HEK293 (cell line): ENCODE results near the gene EIF4E2.

Experiments used
- CTCF ChIP-seq: fragments of 450-650 bp; formaldehyde crosslinking; IDR thresholded peaks from 2 replicates; pipeline ENCODE4 v1.5.1; 2016; ENCODE audit warnings: missing biosample characterization, missing genetic modification characterization
- KLF10 ChIP-seq: fragments of 450-650 bp; IDR thresholded peaks from 2 replicates; pipeline ENCODE4 v1.5.1; 2018; ENCODE audit warnings: missing biosample characterization, mild to moderate bottlenecking, missing genetic modification characterization
- KLF7 ChIP-seq: fragments of 450-650 bp; formaldehyde crosslinking; IDR thresholded peaks from 2 replicates; pipeline ENCODE4 v1.5.1; 2016; ENCODE audit warnings: missing biosample characterization, missing genetic modification characterization, borderline replicate concordance
- REPIN1 ChIP-seq: fragments of 450-650 bp; formaldehyde crosslinking; IDR thresholded peaks from 2 replicates; pipeline ENCODE4 v1.5.1; 2017; ENCODE audit warnings: missing biosample characterization, missing genetic modification characterization, low read depth
- SALL2 ChIP-seq: fragments of 450-650 bp; formaldehyde crosslinking; IDR thresholded peaks from 2 replicates; pipeline ENCODE4 v1.5.0; 2017; ENCODE audit warnings: missing biosample characterization, mild to moderate bottlenecking, missing genetic modification characterization, borderline replicate concordance
- ZBTB20 ChIP-seq: fragments of 450-650 bp; formaldehyde crosslinking; IDR thresholded peaks from 2 replicates; pipeline ENCODE4 v1.5.1; 2016; ENCODE audit warnings: missing biosample characterization, missing genetic modification characterization
- ZFP41 ChIP-seq: fragments of 450-650 bp; formaldehyde crosslinking; IDR thresholded peaks from 2 replicates; pipeline ENCODE4 v1.5.1; 2016; ENCODE audit warnings: missing biosample characterization, missing genetic modification characterization, borderline replicate concordance
- ZNF148 ChIP-seq: fragments of 450-650 bp; formaldehyde crosslinking; IDR thresholded peaks from 2 replicates; pipeline ENCODE4 v1.5.0; 2017; ENCODE audit warnings: missing biosample characterization, missing genetic modification characterization, borderline replicate concordance
- ZNF214 ChIP-seq: fragments of 450-650 bp; formaldehyde crosslinking; IDR thresholded peaks from 2 replicates; pipeline ENCODE4 v1.5.1; 2017; ENCODE audit warnings: missing biosample characterization, mild to moderate bottlenecking, missing genetic modification characterization, borderline replicate concordance
- ZNF24 ChIP-seq: fragments of 450-650 bp; formaldehyde crosslinking; IDR thresholded peaks from 2 replicates; pipeline ENCODE4 v1.5.1; 2016; ENCODE audit warnings: missing biosample characterization, missing genetic modification characterization
- ZNF274 ChIP-seq, 2 experiments: fragments of 200-500 bp in 1 of 2; fragments of 450-650 bp in 1 of 2; sonication (Bioruptor generic) in 1 of 2; formaldehyde crosslinking in 1 of 2; IDR thresholded peaks; 2 replicates each; pipeline versions ENCODE4 v1.5.1 to v1.6.1; 2014 to 2016; ENCODE audit warnings: borderline replicate concordance in 1 of 2, inconsistent platforms in 1 of 2, low read length in 1 of 2, missing biosample characterization in 1 of 2, missing genetic modification characterization in 1 of 2
- ZNF311 ChIP-seq: fragments of 450-650 bp; formaldehyde crosslinking; IDR thresholded peaks from 2 replicates; pipeline ENCODE4 v1.5.1; 2017; ENCODE audit warnings: missing biosample characterization, missing genetic modification characterization, borderline replicate concordance
- ZNF324 ChIP-seq: fragments of 450-650 bp; formaldehyde crosslinking; IDR thresholded peaks from 2 replicates; pipeline ENCODE4 v1.5.1; 2016; ENCODE audit warnings: missing biosample characterization, missing genetic modification characterization
- ZNF341 ChIP-seq: fragments of 450-650 bp; formaldehyde crosslinking; IDR thresholded peaks from 2 replicates; pipeline ENCODE4; 2016; ENCODE audit warnings: low read depth, missing biosample characterization, missing genetic modification characterization
- ZNF354C ChIP-seq: fragments of 450-650 bp; formaldehyde crosslinking; IDR thresholded peaks from 2 replicates; pipeline ENCODE4 v1.5.1; 2016; ENCODE audit warnings: missing biosample characterization, missing genetic modification characterization, low read depth, borderline replicate concordance
- ZNF404 ChIP-seq: fragments of 450-650 bp; formaldehyde crosslinking; IDR thresholded peaks from 2 replicates; pipeline ENCODE4 v1.5.1; 2017; ENCODE audit warnings: missing biosample characterization, missing genetic modification characterization
- ZNF426 ChIP-seq: fragments of 450-650 bp; formaldehyde crosslinking; IDR thresholded peaks from 2 replicates; pipeline ENCODE4 v1.5.1; 2017; ENCODE audit warnings: missing biosample characterization, missing genetic modification characterization, mild to moderate bottlenecking, inconsistent platforms, moderate library complexity
- ZNF529 ChIP-seq: fragments of 450-650 bp; formaldehyde crosslinking; IDR thresholded peaks from 2 replicates; pipeline ENCODE4 v1.5.1; 2017; ENCODE audit warnings: missing genetic modification characterization, missing biosample characterization; ENCODE audit not compliant: insufficient replicate concordance
- ZNF530 ChIP-seq: fragments of 450-650 bp; formaldehyde crosslinking; IDR thresholded peaks from 2 replicates; pipeline ENCODE4 v1.5.1; 2016; ENCODE audit warnings: low read depth, missing biosample characterization, missing genetic modification characterization
- ZNF549 ChIP-seq: fragments of 450-650 bp; IDR thresholded peaks from 2 replicates; pipeline ENCODE4 v1.5.1; 2018; ENCODE audit warnings: missing biosample characterization, missing genetic modification characterization, mild to moderate bottlenecking, inconsistent platforms, moderate library complexity
- ZNF561 ChIP-seq: fragments of 450-650 bp; IDR thresholded peaks from 2 replicates; pipeline ENCODE4 v1.5.1; 2018; ENCODE audit warnings: missing biosample characterization, missing genetic modification characterization, borderline replicate concordance
- ZNF660 ChIP-seq: fragments of 450-650 bp; IDR thresholded peaks from 2 replicates; pipeline ENCODE4 v1.5.1; 2018; ENCODE audit warnings: missing biosample characterization, mild to moderate bottlenecking, missing genetic modification characterization
- ZNF692 ChIP-seq: fragments of 450-650 bp; formaldehyde crosslinking; IDR thresholded peaks from 2 replicates; pipeline ENCODE4 v1.5.1; 2016; ENCODE audit warnings: missing biosample characterization, missing genetic modification characterization
- ZNF701 ChIP-seq: fragments of 450-650 bp; formaldehyde crosslinking; IDR thresholded peaks from 2 replicates; pipeline ENCODE4 v1.5.1; 2016; ENCODE audit warnings: missing biosample characterization, missing genetic modification characterization
- ZSCAN18 ChIP-seq: fragments of 450-650 bp; formaldehyde crosslinking; IDR thresholded peaks from 2 replicates; pipeline ENCODE4 v1.5.1; 2016; ENCODE audit warnings: missing biosample characterization, missing genetic modification characterization
- TF ChIP-seq, protein P1 (sequence below): fragments of 450-650 bp; formaldehyde crosslinking; IDR thresholded peaks from 2 replicates; pipeline ENCODE4 v1.5.1; 2016; ENCODE audit warnings: missing biosample characterization, missing genetic modification characterization
- TF ChIP-seq, protein P2 (sequence below): fragments of 450-650 bp; IDR thresholded peaks from 2 replicates; pipeline ENCODE4 v1.5.1; 2018; ENCODE audit warnings: missing biosample characterization, mild to moderate bottlenecking, missing genetic modification characterization

EIF4E2 gene

DNA sequence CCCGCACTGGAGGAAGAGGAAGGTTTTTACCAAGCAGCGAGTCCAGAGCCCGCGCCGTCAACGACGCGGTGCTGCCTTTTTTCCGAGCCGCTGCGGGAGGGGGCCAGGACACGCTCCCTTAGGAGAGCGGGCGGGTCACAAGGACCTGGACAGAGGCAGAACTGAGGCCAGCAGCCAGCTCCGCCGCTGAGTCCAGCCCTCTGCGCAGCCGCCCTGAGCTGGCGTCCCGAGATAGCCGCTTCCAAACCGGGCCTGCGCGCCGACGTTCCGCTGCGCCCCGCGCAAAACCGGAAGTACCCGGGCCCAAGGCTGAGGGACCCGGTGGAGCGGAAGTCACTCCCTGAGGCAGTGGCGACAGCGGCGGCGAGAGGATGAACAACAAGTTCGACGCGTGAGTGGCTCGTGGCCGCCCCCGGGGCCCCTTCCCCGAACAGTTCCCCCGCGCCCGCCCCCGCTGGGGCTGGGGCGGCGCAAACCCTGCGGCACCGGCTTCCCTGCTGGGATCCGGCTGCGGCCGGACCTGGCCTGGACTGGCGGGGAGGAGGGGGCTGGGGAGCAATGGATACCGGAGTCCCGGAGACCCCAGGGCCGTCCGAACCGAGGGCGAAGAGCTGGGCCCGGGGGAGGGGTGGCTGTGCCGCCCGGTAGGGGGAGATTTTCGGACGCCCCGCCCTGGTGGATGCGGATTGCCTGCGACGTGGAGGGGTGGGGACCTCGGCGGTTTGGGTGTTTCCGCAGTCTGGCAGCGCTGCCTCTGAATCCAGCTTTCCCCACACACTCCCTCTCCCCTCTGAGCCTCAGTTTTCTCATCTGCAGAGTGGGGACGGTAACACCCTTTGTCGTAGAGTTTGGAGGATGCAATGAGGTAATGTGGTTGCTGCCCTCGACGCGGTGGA lies at the start of gene EIF4E2, which contains the start of gene TIGD1 (continued):
- TF ChIP-seq ZNF148 (tag by site-specific recombination), result no peak
- TF ChIP-seq ZNF274 (IDR thresholded peaks at IDR 0.05; ENCODE audit: low read length), result no peak
- no peak for TF ChIP-seq ZNF274 (tag by site-specific recombination; IDR thresholded peaks at IDR 0.05; ENCODE audit: borderline replicate concordance)
- TF ChIP-seq KLF10, result no peak; the same call in 1 of the 2 replicates
- 0 out of 2 replicates have a peak, but pooled peaks have one; percentile 84 for TF ChIP-seq ZNF660 (tag by site-specific recombination)
- 0 out of 2 replicates have a peak, but pooled peaks have one; percentile 12 for TF ChIP-seq ZNF24 (tag by site-specific recombination)
- no peak for TF ChIP-seq ZSCAN18 (tag by site-specific recombination)
- TF ChIP-seq ZNF404 (tag by site-specific recombination), result no peak
- peak; percentile 92 for TF ChIP-seq ZNF341 (tag by site-specific recombination)
- TF ChIP-seq, protein P1, sequence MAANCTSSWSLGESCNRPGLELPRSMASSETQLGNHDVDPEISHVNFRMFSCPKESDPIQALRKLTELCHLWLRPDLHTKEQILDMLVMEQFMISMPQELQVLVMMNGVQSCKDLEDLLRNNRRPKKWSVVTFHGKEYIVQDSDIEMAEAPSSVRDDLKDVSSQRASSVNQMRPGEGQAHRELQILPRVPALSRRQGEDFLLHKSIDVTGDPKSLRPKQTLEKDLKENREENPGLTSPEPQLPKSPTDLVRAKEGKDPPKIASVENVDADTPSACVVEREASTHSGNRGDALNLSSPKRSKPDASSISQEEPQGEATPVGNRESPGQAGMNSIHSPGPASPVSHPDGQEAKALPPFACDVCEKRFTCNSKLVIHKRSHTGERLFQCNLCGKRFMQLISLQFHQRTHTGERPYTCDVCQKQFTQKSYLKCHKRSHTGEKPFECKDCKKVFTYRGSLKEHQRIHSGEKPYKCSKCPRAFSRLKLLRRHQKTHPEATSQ (tag by site-specific recombination), result peak; percentile 100
- TF ChIP-seq REPIN1 (tag by site-specific recombination), result no peak
- no peak for TF ChIP-seq ZNF530 (tag by site-specific recombination)
- TF ChIP-seq ZNF324 (tag by site-specific recombination), result no peak; the same call in 1 of the 2 replicates
- TF ChIP-seq ZNF426 (tag by site-specific recombination), result no peak
- TF ChIP-seq, protein P2, sequence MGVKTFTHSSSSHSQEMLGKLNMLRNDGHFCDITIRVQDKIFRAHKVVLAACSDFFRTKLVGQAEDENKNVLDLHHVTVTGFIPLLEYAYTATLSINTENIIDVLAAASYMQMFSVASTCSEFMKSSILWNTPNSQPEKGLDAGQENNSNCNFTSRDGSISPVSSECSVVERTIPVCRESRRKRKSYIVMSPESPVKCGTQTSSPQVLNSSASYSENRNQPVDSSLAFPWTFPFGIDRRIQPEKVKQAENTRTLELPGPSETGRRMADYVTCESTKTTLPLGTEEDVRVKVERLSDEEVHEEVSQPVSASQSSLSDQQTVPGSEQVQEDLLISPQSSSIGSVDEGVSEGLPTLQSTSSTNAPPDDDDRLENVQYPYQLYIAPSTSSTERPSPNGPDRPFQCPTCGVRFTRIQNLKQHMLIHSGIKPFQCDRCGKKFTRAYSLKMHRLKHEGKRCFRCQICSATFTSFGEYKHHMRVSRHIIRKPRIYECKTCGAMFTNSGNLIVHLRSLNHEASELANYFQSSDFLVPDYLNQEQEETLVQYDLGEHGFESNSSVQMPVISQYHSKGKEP (tag by site-specific recombination), result no peak
- no peak for TF ChIP-seq KLF7 (tag by site-specific recombination)
- TF ChIP-seq CTCF, result peak; percentile 92
- no peak for TF ChIP-seq ZNF701 (tag by site-specific recombination)
- TF ChIP-seq ZNF214 (tag by site-specific recombination), result no peak
- TF ChIP-seq SALL2 (tag by site-specific recombination), result no peak
- TF ChIP-seq ZFP41 (tag by site-specific recombination), result no peak
- peak; percentile 82 for TF ChIP-seq ZNF692
- TF ChIP-seq ZNF561 (tag by site-specific recombination), result peak; percentile 90
- no peak for TF ChIP-seq ZNF529 (tag by site-specific recombination)
- TF ChIP-seq ZNF549 (tag by site-specific recombination), result peak; percentile 94
- no peak for TF ChIP-seq ZNF311
- TF ChIP-seq ZBTB20, result peak; percentile 100
- TF ChIP-seq ZNF354C (tag by site-specific recombination), result no peak
